SK-N-SH (cell line): ENCODE results near the gene NAE1. TPM values are rescaled to one million over a fixed set of nuclear protein-coding genes. Genes with fewer than 3 reads are reported as not detected.

Experiments
- CTCF ChIA-PET: fragments of 300-600, 350-600 bp; formaldehyde crosslinking; extraction: SDS; loops from one replicate; lab custom pipeline; 2021; lab: Yijun Ruan, JAX
- POLR2A ChIA-PET: fragments of 350-600 bp; sonication (Branson Sonifier 250); formaldehyde crosslinking; extraction: SDS; loops from one replicate; lab custom pipeline; 2020; ENCODE audit warnings: antibody characterized with exemption, inconsistent platforms; lab: Yijun Ruan, JAX
- DNase-seq: peaks from one replicate; pipeline ENCODE4 v3.0.0; 2012
- H2AFZ ChIP-seq: fragments of 200-600 bp; sonication (generic); 2 replicates; pipeline ENCODE4 v1.8.1; 2016; ENCODE audit warnings: antibody characterized with exemption, mild to moderate bottlenecking, low read depth
- H3F3A ChIP-seq: fragments of 200-600 bp; sonication (generic); replicated peaks from 2 replicates; pipeline ENCODE3; 2016; ENCODE audit warnings: antibody characterized with exemption, mild to moderate bottlenecking; ENCODE audit not compliant: insufficient read depth
- H3K27ac ChIP-seq, 2 experiments: fragments of 200-500 bp in 1 of 2; fragments of 200-600 bp in 1 of 2; sonication (Bioruptor generic) in 1 of 2; sonication (generic), shearing (Covaris generic) in 1 of 2; 2 replicates each; pipeline versions ENCODE4 v1.5.1 to v1.6.1; 2014 to 2016; ENCODE audit warnings: low read depth in 2 of 2, inconsistent platforms in 1 of 2, low read length in 1 of 2, mild to moderate bottlenecking in 1 of 2, mixed read lengths in 1 of 2
- H3K27me3 ChIP-seq: fragments of 200-600 bp; sonication (generic), shearing (Covaris generic); 2 replicates; pipeline ENCODE4 v1.6.1; 2016; ENCODE audit warnings: mixed run types; ENCODE audit not compliant: insufficient read depth
- H3K36me3 ChIP-seq, 2 experiments: fragments of 200-500 bp in 1 of 2; fragments of 200-600 bp in 1 of 2; sonication (Bioruptor generic) in 1 of 2; sonication (generic) in 1 of 2; replicated peaks in 1 of 2; 2 replicates each; pipeline versions ENCODE3 to v1.5.1; 2014 to 2016; ENCODE audit warnings: low read length in 1 of 2, mild to moderate bottlenecking in 1 of 2; ENCODE audit not compliant: insufficient read depth in 2 of 2, control insufficient read depth in 1 of 2
- H3K4me1 ChIP-seq, 2 experiments: fragments of 200-500 bp in 1 of 2; fragments of 200-600 bp in 1 of 2; sonication (Bioruptor generic) in 1 of 2; sonication (generic), shearing (Covaris generic) in 1 of 2; 2 replicates each; pipeline versions ENCODE4 v1.5.1 to v1.6.1; 2014 to 2016; ENCODE audit warnings: low read depth in 1 of 2, low read length in 1 of 2, mixed run types in 1 of 2; ENCODE audit not compliant: insufficient read depth in 2 of 2, control insufficient read depth in 1 of 2
- H3K4me2 ChIP-seq: fragments of 200-600 bp; sonication (generic), shearing (Covaris generic); 2 replicates; pipeline ENCODE4 v1.6.1; 2017; ENCODE audit warnings: mixed run types
- H3K4me3 ChIP-seq, 2 experiments: fragments of 200-500 bp in 1 of 2; fragments of 200-600 bp in 1 of 2; sonication (Bioruptor generic) in 1 of 2; sonication (generic), shearing (Covaris generic) in 1 of 2; 2 replicates each; pipeline versions ENCODE4 v1.5.1 to v1.8.1; 2014 to 2016; ENCODE audit warnings: low read depth in 2 of 2, inconsistent platforms in 1 of 2, low read length in 1 of 2, mild to moderate bottlenecking in 1 of 2, mixed read lengths in 1 of 2, moderate library complexity in 1 of 2
- H3K79me2 ChIP-seq: fragments of 200-600 bp; sonication (generic); 2 replicates; pipeline ENCODE4 v1.8.1; 2017; ENCODE audit warnings: mild to moderate bottlenecking; ENCODE audit not compliant: insufficient read depth
- H3K9ac ChIP-seq: fragments of 200-600 bp; sonication (generic); 2 replicates; pipeline ENCODE4 v1.6.1; 2017; ENCODE audit warnings: mixed run types
- H3K9me2 ChIP-seq: fragments of 200-600 bp; sonication (generic); 2 replicates; pipeline ENCODE4 v1.6.1; 2017; ENCODE audit warnings: mixed run types
- H3K9me3 ChIP-seq: fragments of 200-600 bp; sonication (generic); 2 replicates; pipeline ENCODE4 v1.6.1; 2017; ENCODE audit warnings: mixed run types, mild to moderate bottlenecking, moderate library complexity
- H4K20me1 ChIP-seq: fragments of 200-600 bp; sonication (generic); 2 replicates; pipeline ENCODE4 v1.6.1; 2017; ENCODE audit warnings: mild to moderate bottlenecking, mixed run types; ENCODE audit not compliant: insufficient read depth
- MEF2A ChIP-seq: IDR thresholded peaks from 2 replicates; pipeline ENCODE4 v1.4.0; 2012; ENCODE audit warnings: low read depth, borderline replicate concordance
- NFIC ChIP-seq: IDR thresholded peaks from 2 replicates; pipeline ENCODE4 v1.4.0; 2012; ENCODE audit warnings: borderline replicate concordance
- POLR2AphosphoS5 ChIP-seq: IDR thresholded peaks from 2 replicates; pipeline ENCODE4 v1.6.1; 2012; ENCODE audit warnings: low read depth, low read length
- RCOR1 ChIP-seq: fragments of 150-350 bp; IDR thresholded peaks from 2 replicates; pipeline ENCODE4 v1.6.1; 2017; ENCODE audit warnings: antibody characterized with exemption, low read length
- REST ChIP-seq: IDR thresholded peaks from 2 replicates; pipeline ENCODE4 v1.6.1; 2012; ENCODE audit warnings: mild to moderate bottlenecking, low read depth, low read length, moderate library complexity
- RXRA ChIP-seq: IDR thresholded peaks from 2 replicates; pipeline ENCODE4 v1.4.0; 2012; ENCODE audit warnings: low read depth, mild to moderate bottlenecking, borderline replicate concordance
- SIN3A ChIP-seq: IDR thresholded peaks from 2 replicates; pipeline ENCODE4 v1.6.1; 2012; ENCODE audit warnings: low read depth, mild to moderate bottlenecking, low read length, moderate library complexity, borderline replicate concordance
- USF1 ChIP-seq: IDR thresholded peaks from 2 replicates; pipeline ENCODE4 v1.4.0; 2012; ENCODE audit warnings: low read depth, borderline replicate concordance
- ZBTB33 ChIP-seq: IDR thresholded peaks from 2 replicates; pipeline ENCODE4 v1.4.0; 2012; ENCODE audit warnings: low read depth, borderline replicate concordance
- polyA plus RNA-seq, 3 experiments: library from polyadenylated mRNA; depleted of rRNA; stranded (reverse); fragments of >200 nt; gene quantifications; 2 replicates each; pipeline ENCODE4 v1.2.3, GENCODE V29; 2012
- TF ChIP-seq, protein P1 (sequence below): fragments of 150-350 bp; IDR thresholded peaks from 2 replicates; pipeline ENCODE4 v1.6.1; 2017; ENCODE audit warnings: antibody characterized with exemption, low read length, low read depth, borderline replicate concordance

Gene NAE1
- polyA plus RNA-seq, 1 of the 3 experiments (the other 2 are of a cell fraction), result 33.8 TPM

GRCh38 chr16:66786551-66786950 is 44.2 kb downstream of the NAE1 start (continued):
- TF ChIP-seq REST, result no peak
- TF ChIP-seq RXRA, result no peak
- TF ChIP-seq USF1, result no peak
- TF ChIP-seq RCOR1, result no peak
- no peak for TF ChIP-seq POLR2AphosphoS5
- TF ChIP-seq SIN3A, result no peak
- TF ChIP-seq, protein P1, sequence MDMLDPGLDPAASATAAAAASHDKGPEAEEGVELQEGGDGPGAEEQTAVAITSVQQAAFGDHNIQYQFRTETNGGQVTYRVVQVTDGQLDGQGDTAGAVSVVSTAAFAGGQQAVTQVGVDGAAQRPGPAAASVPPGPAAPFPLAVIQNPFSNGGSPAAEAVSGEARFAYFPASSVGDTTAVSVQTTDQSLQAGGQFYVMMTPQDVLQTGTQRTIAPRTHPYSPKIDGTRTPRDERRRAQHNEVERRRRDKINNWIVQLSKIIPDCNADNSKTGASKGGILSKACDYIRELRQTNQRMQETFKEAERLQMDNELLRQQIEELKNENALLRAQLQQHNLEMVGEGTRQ, result no peak

DNA sequence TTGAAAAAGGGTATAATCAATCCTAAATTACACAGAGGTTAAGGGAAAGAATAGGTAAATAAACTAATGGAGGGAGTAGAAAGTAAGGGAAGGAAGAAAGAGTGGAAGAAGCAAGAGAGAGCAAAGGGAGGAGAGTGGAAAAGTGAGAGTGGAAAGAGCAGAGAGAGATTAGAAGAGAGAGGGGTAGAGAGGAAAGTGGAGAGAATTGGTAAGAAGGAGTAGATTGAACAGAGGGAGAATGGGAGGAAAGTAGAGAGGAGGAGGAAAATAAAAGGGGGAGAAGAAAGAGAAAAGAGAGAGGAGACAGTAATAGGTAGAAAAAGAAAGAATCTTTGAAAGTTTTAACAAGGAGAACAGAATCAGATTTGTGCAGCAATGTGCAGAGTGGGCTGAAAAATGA is 54.3 kb downstream of the NAE1 start:
- POLR2A ChIA-PET, result no interaction called here

More for the DNA sequence above, 54.3 kb downstream of the NAE1 start:
- H3K27ac ChIP-seq, result no peak overlapping the region
- H3K4me3 ChIP-seq, result no peak overlapping the region
- H3K79me2 ChIP-seq, result no peaks in the 10 kb centered on the region
- no peak overlapping the region for H2AFZ ChIP-seq
- no peaks in the 10 kb centered on the region for H3K36me3 ChIP-seq
- no peaks in the 10 kb centered on the region for H3K4me1 ChIP-seq
- no peak overlapping the region for H3K4me2 ChIP-seq
- H3K9ac ChIP-seq, result no peak overlapping the region
- no peaks in the 10 kb centered on the region for H3K27me3 ChIP-seq
- CTCF ChIA-PET, result interaction anchor here (1.9 kb wide), 1 partner anchor 25 kb away, joined by 8 read pairs; the partner anchor contains the start of gene DYNC1LI2
- H4K20me1 ChIP-seq, result no peaks in the 10 kb centered on the region
- H3F3A ChIP-seq, result no peaks in the 10 kb centered on the region
- H3K9me2 ChIP-seq, result no peaks in the 10 kb centered on the region
- TF ChIP-seq NFIC (no peak), ZBTB33 (no peak), MEF2A (no peak)
- TF ChIP-seq, all 33 proteins: peak for 0
- H3K9me3 ChIP-seq, result no peaks in the 10 kb centered on the region
- no peak for DNase-seq
